ENCODE results near the gene CTNNA3.

DNA sequence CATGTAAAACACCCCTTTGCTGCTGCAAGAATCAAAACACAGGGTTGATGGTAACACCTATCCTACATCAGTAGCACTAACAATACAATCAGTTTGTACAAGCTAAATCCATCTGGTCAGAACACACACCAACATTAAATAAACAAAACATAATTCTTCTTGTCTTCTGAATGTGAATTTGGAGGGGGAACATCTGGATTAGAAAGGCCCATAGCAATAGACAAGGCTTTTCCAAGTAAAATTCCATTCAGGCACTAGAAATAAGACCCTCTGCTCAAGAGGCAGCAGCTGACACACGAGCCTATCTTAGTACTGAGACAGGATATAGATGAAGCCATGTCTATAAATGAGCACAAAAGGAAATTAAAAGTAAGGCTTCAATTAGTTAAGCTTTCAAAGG, 1610.1 kb downstream of the CTNNA3 start:
- TF ChIP-seq, protein P1, sequence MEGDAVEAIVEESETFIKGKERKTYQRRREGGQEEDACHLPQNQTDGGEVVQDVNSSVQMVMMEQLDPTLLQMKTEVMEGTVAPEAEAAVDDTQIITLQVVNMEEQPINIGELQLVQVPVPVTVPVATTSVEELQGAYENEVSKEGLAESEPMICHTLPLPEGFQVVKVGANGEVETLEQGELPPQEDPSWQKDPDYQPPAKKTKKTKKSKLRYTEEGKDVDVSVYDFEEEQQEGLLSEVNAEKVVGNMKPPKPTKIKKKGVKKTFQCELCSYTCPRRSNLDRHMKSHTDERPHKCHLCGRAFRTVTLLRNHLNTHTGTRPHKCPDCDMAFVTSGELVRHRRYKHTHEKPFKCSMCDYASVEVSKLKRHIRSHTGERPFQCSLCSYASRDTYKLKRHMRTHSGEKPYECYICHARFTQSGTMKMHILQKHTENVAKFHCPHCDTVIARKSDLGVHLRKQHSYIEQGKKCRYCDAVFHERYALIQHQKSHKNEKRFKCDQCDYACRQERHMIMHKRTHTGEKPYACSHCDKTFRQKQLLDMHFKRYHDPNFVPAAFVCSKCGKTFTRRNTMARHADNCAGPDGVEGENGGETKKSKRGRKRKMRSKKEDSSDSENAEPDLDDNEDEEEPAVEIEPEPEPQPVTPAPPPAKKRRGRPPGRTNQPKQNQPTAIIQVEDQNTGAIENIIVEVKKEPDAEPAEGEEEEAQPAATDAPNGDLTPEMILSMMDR (IDR thresholded peaks at IDR 0.05), result no peak
- TF ChIP-seq, protein P2, sequence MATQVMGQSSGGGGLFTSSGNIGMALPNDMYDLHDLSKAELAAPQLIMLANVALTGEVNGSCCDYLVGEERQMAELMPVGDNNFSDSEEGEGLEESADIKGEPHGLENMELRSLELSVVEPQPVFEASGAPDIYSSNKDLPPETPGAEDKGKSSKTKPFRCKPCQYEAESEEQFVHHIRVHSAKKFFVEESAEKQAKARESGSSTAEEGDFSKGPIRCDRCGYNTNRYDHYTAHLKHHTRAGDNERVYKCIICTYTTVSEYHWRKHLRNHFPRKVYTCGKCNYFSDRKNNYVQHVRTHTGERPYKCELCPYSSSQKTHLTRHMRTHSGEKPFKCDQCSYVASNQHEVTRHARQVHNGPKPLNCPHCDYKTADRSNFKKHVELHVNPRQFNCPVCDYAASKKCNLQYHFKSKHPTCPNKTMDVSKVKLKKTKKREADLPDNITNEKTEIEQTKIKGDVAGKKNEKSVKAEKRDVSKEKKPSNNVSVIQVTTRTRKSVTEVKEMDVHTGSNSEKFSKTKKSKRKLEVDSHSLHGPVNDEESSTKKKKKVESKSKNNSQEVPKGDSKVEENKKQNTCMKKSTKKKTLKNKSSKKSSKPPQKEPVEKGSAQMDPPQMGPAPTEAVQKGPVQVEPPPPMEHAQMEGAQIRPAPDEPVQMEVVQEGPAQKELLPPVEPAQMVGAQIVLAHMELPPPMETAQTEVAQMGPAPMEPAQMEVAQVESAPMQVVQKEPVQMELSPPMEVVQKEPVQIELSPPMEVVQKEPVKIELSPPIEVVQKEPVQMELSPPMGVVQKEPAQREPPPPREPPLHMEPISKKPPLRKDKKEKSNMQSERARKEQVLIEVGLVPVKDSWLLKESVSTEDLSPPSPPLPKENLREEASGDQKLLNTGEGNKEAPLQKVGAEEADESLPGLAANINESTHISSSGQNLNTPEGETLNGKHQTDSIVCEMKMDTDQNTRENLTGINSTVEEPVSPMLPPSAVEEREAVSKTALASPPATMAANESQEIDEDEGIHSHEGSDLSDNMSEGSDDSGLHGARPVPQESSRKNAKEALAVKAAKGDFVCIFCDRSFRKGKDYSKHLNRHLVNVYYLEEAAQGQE (IDR thresholded peaks at IDR 0.05; ENCODE audit: insufficient read depth in 1 of 2, low read depth in 2 of 2, low read length in 1 of 2), result no peak
- TF ChIP-seq POLR2AphosphoS5 (IDR thresholded peaks at IDR 0.05; ENCODE audit: low read depth, low read length) (no peak), SIN3A (IDR thresholded peaks at IDR 0.05; ENCODE audit: borderline replicate concordance, insufficient read depth, low read depth, low read length) (no peak)
